Left ventricle myocardium inferior (tissue), 1 donor: ENCODE results near the gene SLC16A7. TPM values are rescaled to one million over a fixed set of nuclear protein-coding genes. Genes with fewer than 3 reads are reported as not detected.
A peak's percentile ranks its signal among the peaks of the same experiment; 100 is the strongest.

Experiments used
- DNase-seq: peaks from one replicate; pipeline ENCODE4 v3.0.0-alpha.2; 2020
- H3K27ac ChIP-seq: fragments of 200-600 bp; replicated peaks from 2 replicates; pipeline ENCODE4 v1.8.0; 2021
- H3K27me3 ChIP-seq: fragments of 200-600 bp; 2 replicates; pipeline ENCODE4 v1.8.0; 2021; ENCODE audit warnings: low read depth
- H3K36me3 ChIP-seq: fragments of 200-600 bp; 2 replicates; pipeline ENCODE4 v1.8.0; 2021
- H3K4me1 ChIP-seq: fragments of 200-600 bp; 2 replicates; pipeline ENCODE4 v1.8.0; 2021
- H3K4me3 ChIP-seq: fragments of 200-600 bp; 2 replicates; pipeline ENCODE4 v1.8.0; 2021; ENCODE audit warnings: mild to moderate bottlenecking, moderate library complexity
- H3K9me3 ChIP-seq: fragments of 200-600 bp; replicated peaks from 2 replicates; pipeline ENCODE4 v1.8.0; 2021
- intact Hi-C: fragments of 100-400 bp; cut with micrococcal nuclease; formaldehyde crosslinking; loops from one replicate; pipeline ENCODE4 v1.11.0; 2022
- total RNA-seq: library from RNA; stranded (reverse); fragmentation: NEBNext Ultra II Directional; extraction: Animal tissue kit (Norgen Biotek cat#: 25700); gene quantifications from one replicate; pipeline ENCODE4 v1.2.1, GENCODE V29; 2021
- TF ChIP-seq, protein P1 (sequence below): fragments of 200-600 bp; IDR thresholded peaks from 2 replicates; pipeline ENCODE4 v1.8.0; 2021; ENCODE audit warnings: antibody characterized with exemption, mild to moderate bottlenecking, borderline replicate concordance
- donor health status: DM: no; HTN: yes; CAD: no; lungs with severe emphysema.

SLC16A7 gene
- total RNA-seq, 1 donor from 2014 or later: 134 TPM

DNA sequence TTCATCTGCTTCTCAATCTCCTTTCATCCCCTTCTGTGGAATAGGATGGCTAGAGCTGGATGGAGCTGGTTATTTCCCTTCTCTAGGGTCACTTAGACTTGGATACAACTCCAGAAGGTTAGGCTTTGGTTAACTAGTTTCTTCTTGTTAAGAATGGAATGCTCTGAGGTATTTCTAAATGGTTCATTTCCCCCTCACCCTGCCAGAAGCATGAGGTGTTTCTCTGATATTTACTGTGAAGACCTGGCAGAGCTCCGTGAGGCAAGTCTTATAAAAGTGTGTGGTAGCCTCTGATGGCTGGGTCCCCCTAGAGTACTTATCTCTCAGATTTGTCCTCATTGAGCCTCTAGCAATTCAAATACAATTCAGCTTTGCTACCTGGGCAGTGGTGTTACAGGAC is 207.9 kb downstream of the SLC16A7 start:
- H3K27me3 ChIP-seq: no peaks in the 10 kb centered on the region
- peak overlapping the region; percentile 21 for H3K4me3 ChIP-seq
- TF ChIP-seq, protein P1, sequence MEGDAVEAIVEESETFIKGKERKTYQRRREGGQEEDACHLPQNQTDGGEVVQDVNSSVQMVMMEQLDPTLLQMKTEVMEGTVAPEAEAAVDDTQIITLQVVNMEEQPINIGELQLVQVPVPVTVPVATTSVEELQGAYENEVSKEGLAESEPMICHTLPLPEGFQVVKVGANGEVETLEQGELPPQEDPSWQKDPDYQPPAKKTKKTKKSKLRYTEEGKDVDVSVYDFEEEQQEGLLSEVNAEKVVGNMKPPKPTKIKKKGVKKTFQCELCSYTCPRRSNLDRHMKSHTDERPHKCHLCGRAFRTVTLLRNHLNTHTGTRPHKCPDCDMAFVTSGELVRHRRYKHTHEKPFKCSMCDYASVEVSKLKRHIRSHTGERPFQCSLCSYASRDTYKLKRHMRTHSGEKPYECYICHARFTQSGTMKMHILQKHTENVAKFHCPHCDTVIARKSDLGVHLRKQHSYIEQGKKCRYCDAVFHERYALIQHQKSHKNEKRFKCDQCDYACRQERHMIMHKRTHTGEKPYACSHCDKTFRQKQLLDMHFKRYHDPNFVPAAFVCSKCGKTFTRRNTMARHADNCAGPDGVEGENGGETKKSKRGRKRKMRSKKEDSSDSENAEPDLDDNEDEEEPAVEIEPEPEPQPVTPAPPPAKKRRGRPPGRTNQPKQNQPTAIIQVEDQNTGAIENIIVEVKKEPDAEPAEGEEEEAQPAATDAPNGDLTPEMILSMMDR: no peak
- peaks cover 5% of the 10 kb centered on the region for H3K4me1 ChIP-seq
- no peak for DNase-seq
- H3K9me3 ChIP-seq: peaks cover 43% of the 10 kb centered on the region
- no peak overlapping the region for H3K27ac ChIP-seq
- no peaks in the 10 kb centered on the region for H3K36me3 ChIP-seq
- intact Hi-C loops: no loop called here

DNA sequence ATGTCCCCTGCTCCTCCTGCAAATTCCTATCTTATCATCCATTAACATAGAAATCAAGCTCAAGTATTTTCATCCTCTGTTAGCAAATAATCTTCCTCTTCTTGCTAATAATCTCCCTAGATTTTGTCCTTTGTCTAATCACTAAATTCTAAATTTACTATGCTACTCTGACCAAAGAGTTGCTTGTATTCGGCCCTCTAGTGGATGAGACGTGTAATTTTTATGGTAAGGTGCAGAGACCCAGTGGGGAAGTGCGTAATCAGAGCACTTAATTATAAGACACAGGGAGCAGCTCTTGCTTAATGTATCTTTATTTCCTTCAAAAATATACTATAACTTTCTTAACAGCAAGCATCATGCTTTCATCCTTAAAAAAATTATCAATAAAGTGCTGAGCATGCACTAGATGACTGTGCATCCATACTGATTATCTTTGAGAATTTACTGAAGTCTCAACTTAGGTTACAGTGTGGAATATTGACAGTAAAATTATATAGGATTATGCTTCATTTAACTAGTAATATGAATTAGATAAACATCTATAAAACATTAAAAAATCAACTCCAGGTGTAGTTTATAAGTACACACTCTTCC is 212.6 kb downstream of the SLC16A7 start:
- intact Hi-C loops: no loop called here
- no peak overlapping the region for H3K4me3 ChIP-seq
- no peak for DNase-seq
- H3K27me3 ChIP-seq: no peaks in the 10 kb centered on the region
- no peaks in the 10 kb centered on the region for H3K9me3 ChIP-seq
- no peak overlapping the region for H3K27ac ChIP-seq
- TF ChIP-seq, protein P1: peak; percentile 79
- H3K36me3 ChIP-seq: no peaks in the 10 kb centered on the region
- H3K4me1 ChIP-seq: peaks cover 5% of the 10 kb centered on the region

DNA sequence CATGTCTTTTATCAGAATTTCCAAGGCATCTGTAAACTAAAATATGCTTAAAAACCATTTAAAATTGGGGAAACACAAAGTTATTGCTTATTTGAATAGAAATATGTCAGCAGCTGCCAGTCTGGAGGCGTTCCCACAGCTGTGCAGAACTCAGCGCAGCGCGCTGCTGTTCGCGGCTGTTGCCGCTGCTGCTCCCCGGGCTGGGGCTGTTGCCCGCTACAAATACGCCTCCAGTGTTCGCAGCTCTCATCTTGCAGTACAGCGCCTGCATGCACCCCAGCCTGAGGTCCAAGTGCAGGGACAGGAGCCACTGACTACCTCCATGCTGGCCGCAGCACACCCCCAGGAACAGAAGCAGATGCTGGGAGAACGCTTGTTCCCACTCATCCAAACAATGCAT is 216.2 kb downstream of the SLC16A7 start:
- DNase-seq: no peak
- no peaks in the 10 kb centered on the region for H3K27me3 ChIP-seq
- peaks cover 3% of the 10 kb centered on the region for H3K9me3 ChIP-seq
- H3K36me3 ChIP-seq: no peaks in the 10 kb centered on the region
- no peak overlapping the region for H3K4me3 ChIP-seq
- no peaks in the 10 kb centered on the region for H3K4me1 ChIP-seq
- intact Hi-C loops: loop anchor here (10.0 kb wide), 1 partner anchor 377 kb away; no protein-coding TSS in a partner anchor
- TF ChIP-seq, protein P1: no peak
- no peak overlapping the region for H3K27ac ChIP-seq

DNA sequence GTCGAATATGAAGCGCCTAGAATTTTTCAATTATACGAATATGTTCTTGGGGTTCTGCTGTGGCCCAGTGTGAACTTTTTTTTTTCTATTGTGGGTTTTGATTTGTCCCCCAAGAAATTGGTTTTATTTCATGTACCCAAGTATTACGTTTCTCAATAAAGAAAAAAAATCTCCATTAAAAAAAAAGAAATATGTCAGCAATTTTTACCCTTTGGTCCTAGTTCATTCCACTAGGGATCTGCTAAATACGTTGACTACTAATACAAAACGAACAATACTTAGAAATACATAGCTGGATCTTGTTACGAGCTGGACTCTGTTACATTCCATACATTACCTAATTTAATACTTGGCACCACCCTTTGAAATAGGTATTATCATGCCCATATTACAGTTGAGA is 216.9 kb downstream of the SLC16A7 start:
- DNase-seq: no peak
- Histone ChIP-seq H3K4me3 (no peak overlapping the region), H3K36me3 (no peaks in the 10 kb centered on the region), H3K9me3 (peaks cover 8% of the 10 kb centered on the region), H3K4me1 (no peaks in the 10 kb centered on the region), H3K27ac (no peak overlapping the region), H3K27me3 (no peaks in the 10 kb centered on the region)
- TF ChIP-seq, protein P1: no peak
- intact Hi-C loops: loop anchor here (10.0 kb wide), 1 partner anchor 378 kb away; no protein-coding TSS in a partner anchor

DNA sequence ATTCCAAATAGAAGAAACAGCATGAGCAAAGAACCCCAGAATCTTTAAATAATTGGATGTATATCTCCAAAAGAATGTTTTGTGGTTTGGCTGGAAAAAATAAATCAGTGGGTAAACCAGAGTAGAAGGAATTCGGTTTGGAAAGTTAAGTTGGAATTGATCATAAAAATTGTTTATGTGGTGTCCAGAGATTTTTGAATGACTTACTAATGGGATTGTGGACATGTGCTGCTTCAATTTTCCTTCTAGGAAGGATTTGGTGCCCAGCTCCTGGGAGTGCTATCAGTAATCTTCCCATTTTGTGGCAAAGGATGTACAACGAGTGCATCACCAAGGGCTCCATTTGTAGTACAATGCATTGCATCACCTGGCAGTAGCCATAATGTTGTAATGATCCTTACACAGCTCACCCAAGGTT is 224.8 kb downstream of the SLC16A7 start:
- no peak for DNase-seq
- intact Hi-C loops: no loop called here
- TF ChIP-seq, protein P1: no peak
- no peak overlapping the region for H3K27ac ChIP-seq
- peaks cover 10% of the 10 kb centered on the region for H3K9me3 ChIP-seq
- no peaks in the 10 kb centered on the region for H3K36me3 ChIP-seq
- H3K4me1 ChIP-seq: no peaks in the 10 kb centered on the region
- no peak overlapping the region for H3K4me3 ChIP-seq
- H3K27me3 ChIP-seq: no peaks in the 10 kb centered on the region
